CD8-positive, alpha-beta memory T cell (primary cell): Measurements from ENCODE around the gene MICAL3. TPM values are rescaled to one million over a fixed set of nuclear protein-coding genes. Genes with fewer than 3 reads are reported as not detected.
A peak's percentile ranks its signal among the peaks of the same experiment; 100 is the strongest.

Experiments used
- CTCF ChIA-PET: fragments of 350-600 bp; sonication (Branson Sonifier 250); formaldehyde crosslinking; loops from one replicate; lab custom pipeline; 2021; ENCODE audit warnings: antibody characterized with exemption; lab: Charles Lee
- POLR2A ChIA-PET: fragments of 350-600 bp; sonication (Branson Sonifier 250); formaldehyde crosslinking; loops from one replicate; lab custom pipeline; 2021; ENCODE audit warnings: antibody characterized with exemption; lab: Charles Lee
- DNase-seq, 5 donors: peaks; one replicate each; pipeline versions ENCODE4 v3.0.0 to v3.0.0-alpha.2; 2020 to 2022; ENCODE audit warnings: mixed read lengths in 1 of 5
- H3K27ac ChIP-seq: one replicate; pipeline ENCODE4 v1.7.0; 2013; ENCODE audit warnings: low read depth, mild to moderate bottlenecking, low read length, moderate library complexity
- H3K27me3 ChIP-seq: 2 replicates; pipeline ENCODE4 v1.7.0; 2013; ENCODE audit warnings: low read length, mild to moderate bottlenecking; ENCODE audit not compliant: insufficient read depth, poor library complexity, severe bottlenecking
- H3K36me3 ChIP-seq: 2 replicates; pipeline ENCODE4 v1.7.0; 2013; ENCODE audit warnings: mild to moderate bottlenecking, low read length, moderate library complexity; ENCODE audit not compliant: insufficient read depth
- H3K4me1 ChIP-seq: 2 replicates; pipeline ENCODE4 v1.7.0; 2013; ENCODE audit warnings: mild to moderate bottlenecking, low read length, moderate library complexity; ENCODE audit not compliant: insufficient read depth
- H3K4me3 ChIP-seq: 2 replicates; pipeline ENCODE4 v1.7.0; 2013; ENCODE audit warnings: mild to moderate bottlenecking, low read length
- H3K9me3 ChIP-seq: 2 replicates; pipeline ENCODE4 v1.7.0; 2013; ENCODE audit warnings: mild to moderate bottlenecking, low read length
- H3K27ac Mint-ChIP-seq, 8 donors: one replicate each; pipeline ENCODE4 v1.8.0; 2020 to 2021; ENCODE audit warnings: mixed read lengths in 8 of 8, mild to moderate bottlenecking in 6 of 8, inconsistent platforms in 3 of 8, moderate library complexity in 3 of 8
- H3K27me3 Mint-ChIP-seq, 2 donors: one replicate each; pipeline ENCODE4 v1.8.0; 2020 to 2021; ENCODE audit warnings: mixed read lengths in 2 of 2, mild to moderate bottlenecking in 1 of 2, moderate library complexity in 1 of 2
- H3K36me3 Mint-ChIP-seq, 3 donors: one replicate each; pipeline ENCODE4 v1.8.0; 2020 to 2021; ENCODE audit warnings: mixed read lengths in 3 of 3, inconsistent platforms in 1 of 3, mild to moderate bottlenecking in 1 of 3
- H3K4me1 Mint-ChIP-seq, 3 donors: one replicate each; pipeline ENCODE4 v1.8.0; 2020 to 2021; ENCODE audit warnings: mixed read lengths in 3 of 3, inconsistent platforms in 1 of 3, mild to moderate bottlenecking in 1 of 3
- H3K4me3 Mint-ChIP-seq, 7 donors: one replicate each; pipeline ENCODE4 v1.8.0; 2020 to 2021; ENCODE audit warnings: mixed read lengths in 7 of 7, mild to moderate bottlenecking in 6 of 7, moderate library complexity in 4 of 7, inconsistent platforms in 2 of 7
- H3K9me3 Mint-ChIP-seq, 5 donors: one replicate each; pipeline ENCODE4 v1.8.0; 2020 to 2022; ENCODE audit warnings: mixed read lengths in 5 of 5, mild to moderate bottlenecking in 3 of 5, moderate library complexity in 2 of 5, inconsistent platforms in 1 of 5
- polyA plus RNA-seq: library from polyadenylated mRNA; unstranded; fragments of 300-500 nt; fragmentation: Illumina TruSeq; gene quantifications from one replicate; pipeline ENCODE4 v1.2.3, GENCODE V29; 2021
- total RNA-seq, 2 experiments: library from RNA; stranded (reverse); gene quantifications; one replicate each; pipeline ENCODE4 v1.2.3, GENCODE V29; 2021

Gene MICAL3
- total and polyA plus RNA-seq, 3 experiments from 2014 or later: 1.7 to 51.9 (median 51.7) TPM

DNA sequence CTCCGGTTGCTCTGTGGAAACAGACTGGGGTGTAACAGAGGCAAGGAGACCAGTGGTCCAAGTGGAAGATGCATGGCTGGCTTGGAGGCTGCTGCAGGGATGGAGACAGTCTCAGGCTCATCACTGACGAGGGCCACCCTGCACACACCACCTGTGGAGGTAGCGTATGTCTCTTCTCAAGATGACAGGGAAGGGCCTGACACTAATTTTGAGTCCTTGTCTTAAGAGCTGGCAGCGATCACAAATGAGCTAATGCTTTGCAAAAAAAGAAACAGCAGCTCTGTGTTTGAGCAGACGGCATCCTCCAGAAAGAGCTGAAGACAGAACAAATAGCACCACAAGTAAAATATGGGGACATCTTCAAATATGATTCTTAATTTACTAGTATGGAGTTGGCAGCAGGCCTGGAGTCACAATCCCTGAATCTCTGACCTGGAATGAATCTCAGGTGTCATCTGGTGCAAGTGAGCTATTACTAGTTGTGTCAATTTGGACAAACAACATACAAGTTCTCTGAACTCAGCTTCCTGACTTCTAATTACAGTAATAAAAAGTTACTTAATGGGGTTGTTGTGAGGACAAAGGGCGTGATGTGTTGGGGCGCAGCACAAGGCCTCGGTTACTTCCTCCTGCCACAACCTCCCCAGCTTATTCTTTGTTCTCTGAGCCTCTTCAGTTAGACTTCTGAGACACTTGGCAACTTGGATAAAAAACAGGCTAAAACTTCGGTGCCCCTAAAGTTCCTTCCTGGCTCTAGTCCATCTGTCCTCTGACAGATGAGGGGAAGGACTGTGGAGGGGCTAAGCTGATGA lies 154.9 kb downstream of the MICAL3 start:
- POLR2A ChIA-PET: no interaction called here

DNA sequence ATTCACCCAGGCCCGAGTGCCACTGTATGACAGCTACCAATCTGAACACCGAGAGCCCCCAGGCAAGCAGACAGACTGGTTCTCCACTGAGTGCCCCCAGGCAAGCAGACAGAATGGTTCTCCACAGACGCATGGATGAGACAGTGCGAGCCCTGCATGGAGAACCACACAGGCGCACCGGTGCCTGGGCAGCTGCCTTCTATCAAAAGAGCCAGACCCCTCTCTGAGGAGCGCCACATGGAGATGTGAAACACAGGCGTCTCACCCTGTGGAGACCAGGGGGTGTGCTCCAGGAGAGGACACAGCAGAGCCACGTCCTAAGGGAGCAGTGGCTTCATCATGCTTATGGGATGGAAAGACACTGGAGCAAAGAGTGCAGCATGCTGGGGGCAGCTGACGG lies 155.6 kb downstream of the MICAL3 start:
- peaks cover 0 to 89% (median 7%) of the 10 kb centered on the region in 3 donors for H3K36me3 Mint-ChIP-seq
- H3K9me3 Mint-ChIP-seq: no peaks in the 10 kb centered on the region
- Histone ChIP-seq H3K27ac (no peak overlapping the region), H3K9me3 (no peaks in the 10 kb centered on the region), H3K27me3 (no peaks in the 10 kb centered on the region), H3K36me3 (no peaks in the 10 kb centered on the region), H3K4me1 (no peaks in the 10 kb centered on the region), H3K4me3 (no peak overlapping the region)
- H3K4me1 Mint-ChIP-seq: peaks cover 0 to 8% (median 2%) of the 10 kb centered on the region in 3 donors
- H3K27ac Mint-ChIP-seq: peak overlapping the region in 1 of 8 donors; percentile 70
- H3K27me3 Mint-ChIP-seq: peaks cover 0 to 3% of the 10 kb centered on the region in 2 donors
- CTCF ChIA-PET: no interaction called here
- POLR2A ChIA-PET: interaction anchor here (0.5 kb wide), 1 partner anchor 40 kb away, joined by 4 read pairs; no protein-coding TSS in a partner anchor
- DNase-seq: no peak
- no peak overlapping the region for H3K4me3 Mint-ChIP-seq

More for the DNA sequence above, 154.9 kb downstream of the MICAL3 start:
- Histone ChIP-seq H3K36me3 (no peaks in the 10 kb centered on the region), H3K4me3 (no peak overlapping the region), H3K27ac (no peak overlapping the region), H3K27me3 (no peaks in the 10 kb centered on the region), H3K9me3 (no peaks in the 10 kb centered on the region), H3K4me1 (no peaks in the 10 kb centered on the region)
- no peak overlapping the region for H3K4me3 Mint-ChIP-seq
- no peak for DNase-seq
- H3K27ac Mint-ChIP-seq: peak overlapping the region in 1 of 8 donors; percentile 70
- H3K9me3 Mint-ChIP-seq: no peaks in the 10 kb centered on the region
- peaks cover 0 to 8% (median 2%) of the 10 kb centered on the region in 3 donors for H3K4me1 Mint-ChIP-seq
- CTCF ChIA-PET: no interaction called here
- peaks cover 0 to 88% (median 5%) of the 10 kb centered on the region in 3 donors for H3K36me3 Mint-ChIP-seq
- peaks cover 0 to 3% of the 10 kb centered on the region in 2 donors for H3K27me3 Mint-ChIP-seq

DNA sequence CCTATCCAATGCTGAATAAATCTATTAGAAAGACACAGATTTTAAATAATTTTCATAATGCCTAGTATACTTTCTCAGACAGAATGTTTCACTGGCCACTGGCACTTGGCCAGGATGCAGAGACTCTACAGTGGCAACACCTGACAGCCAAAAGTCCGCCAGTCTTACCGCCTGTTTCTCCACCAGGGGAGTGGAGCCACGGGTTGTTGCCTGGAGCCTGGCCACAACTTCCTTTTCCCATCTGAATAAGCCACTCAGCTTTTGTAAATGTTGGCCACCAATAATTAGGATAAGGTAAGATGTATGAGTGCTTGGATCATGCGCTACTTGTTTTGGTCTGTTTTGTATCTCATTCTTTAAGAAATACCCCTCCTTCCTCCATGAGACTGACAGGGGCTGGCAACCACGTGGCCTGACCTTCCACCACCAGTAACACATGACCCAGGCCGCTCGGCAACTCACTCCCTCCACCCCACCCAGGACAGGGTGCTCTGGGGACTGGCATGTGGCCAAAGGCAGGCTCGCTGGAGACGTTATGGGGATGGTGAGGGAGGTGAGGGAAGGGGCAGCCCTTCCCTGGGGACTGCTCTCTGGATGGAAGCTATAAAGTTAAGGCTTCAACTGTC lies 157.1 kb downstream of the MICAL3 start:
- Mint-ChIP-seq H3K27ac (peak overlapping the region in 1 of 8 donors; percentile 42), H3K4me3 (no peak overlapping the region), H3K9me3 (no peaks in the 10 kb centered on the region), H3K36me3 (peaks cover 0 to 88% (median 5%) of the 10 kb centered on the region in 3 donors), H3K4me1 (peaks cover 0 to 8% (median 4%) of the 10 kb centered on the region in 3 donors), H3K27me3 (no peaks in the 10 kb centered on the region)
- Histone ChIP-seq H3K36me3 (no peaks in the 10 kb centered on the region), H3K9me3 (no peaks in the 10 kb centered on the region), H3K27ac (no peak overlapping the region), H3K4me1 (no peaks in the 10 kb centered on the region), H3K27me3 (no peaks in the 10 kb centered on the region), H3K4me3 (no peak overlapping the region)
- DNase-seq: no peak
- ChIA-PET POLR2A (no interaction called here), CTCF (no interaction called here)

DNA sequence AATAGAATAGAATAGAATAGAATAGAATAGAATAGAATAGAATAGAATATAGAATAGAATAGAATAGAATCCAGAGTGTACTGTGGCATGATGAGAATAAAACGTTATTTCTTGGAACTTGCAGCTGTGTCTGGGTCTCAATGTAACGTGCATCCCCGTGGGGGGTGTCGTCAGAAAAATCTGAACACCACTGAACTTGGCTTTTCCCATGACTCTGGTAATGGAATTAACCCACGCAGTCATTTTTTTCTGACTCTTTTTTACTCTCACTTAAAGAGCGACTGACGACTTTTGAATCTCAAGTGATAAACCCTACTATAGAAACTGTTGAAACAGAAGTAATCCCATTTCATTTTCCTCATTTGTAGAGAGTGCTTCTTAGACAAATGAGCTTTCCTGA lies 157.7 kb downstream of the MICAL3 start:
- Mint-ChIP-seq H3K9me3 (no peaks in the 10 kb centered on the region), H3K36me3 (peaks cover 0 to 86% (median 5%) of the 10 kb centered on the region in 3 donors), H3K4me3 (no peak overlapping the region), H3K27me3 (no peaks in the 10 kb centered on the region), H3K27ac (no peak overlapping the region), H3K4me1 (peaks cover 0 to 8% (median 4%) of the 10 kb centered on the region in 3 donors)
- no peak overlapping the region for H3K27ac ChIP-seq
- no peak overlapping the region for H3K4me3 ChIP-seq
- no peak for DNase-seq
- H3K9me3 ChIP-seq: no peaks in the 10 kb centered on the region
- POLR2A ChIA-PET: no interaction called here
- H3K4me1 ChIP-seq: no peaks in the 10 kb centered on the region
- no peaks in the 10 kb centered on the region for H3K27me3 ChIP-seq
- H3K36me3 ChIP-seq: no peaks in the 10 kb centered on the region
- CTCF ChIA-PET: no interaction called here

GRCh38 chr22:17866127-17866526 lies 158.2 kb downstream of the MICAL3 start:
- DNase-seq: no peak
- H3K4me3 ChIP-seq: no peak overlapping the region
- Mint-ChIP-seq H3K27ac (no peak overlapping the region), H3K4me3 (no peak overlapping the region), H3K4me1 (peaks cover 0 to 8% (median 4%) of the 10 kb centered on the region in 3 donors), H3K27me3 (no peaks in the 10 kb centered on the region), H3K36me3 (peaks cover 0 to 84% (median 4%) of the 10 kb centered on the region in 3 donors), H3K9me3 (no peaks in the 10 kb centered on the region)
- POLR2A ChIA-PET: no interaction called here
- no peaks in the 10 kb centered on the region for H3K27me3 ChIP-seq
- no peaks in the 10 kb centered on the region for H3K9me3 ChIP-seq
- H3K4me1 ChIP-seq: no peaks in the 10 kb centered on the region
- no peaks in the 10 kb centered on the region for H3K36me3 ChIP-seq
- CTCF ChIA-PET: no interaction called here
- H3K27ac ChIP-seq: no peak overlapping the region

DNA sequence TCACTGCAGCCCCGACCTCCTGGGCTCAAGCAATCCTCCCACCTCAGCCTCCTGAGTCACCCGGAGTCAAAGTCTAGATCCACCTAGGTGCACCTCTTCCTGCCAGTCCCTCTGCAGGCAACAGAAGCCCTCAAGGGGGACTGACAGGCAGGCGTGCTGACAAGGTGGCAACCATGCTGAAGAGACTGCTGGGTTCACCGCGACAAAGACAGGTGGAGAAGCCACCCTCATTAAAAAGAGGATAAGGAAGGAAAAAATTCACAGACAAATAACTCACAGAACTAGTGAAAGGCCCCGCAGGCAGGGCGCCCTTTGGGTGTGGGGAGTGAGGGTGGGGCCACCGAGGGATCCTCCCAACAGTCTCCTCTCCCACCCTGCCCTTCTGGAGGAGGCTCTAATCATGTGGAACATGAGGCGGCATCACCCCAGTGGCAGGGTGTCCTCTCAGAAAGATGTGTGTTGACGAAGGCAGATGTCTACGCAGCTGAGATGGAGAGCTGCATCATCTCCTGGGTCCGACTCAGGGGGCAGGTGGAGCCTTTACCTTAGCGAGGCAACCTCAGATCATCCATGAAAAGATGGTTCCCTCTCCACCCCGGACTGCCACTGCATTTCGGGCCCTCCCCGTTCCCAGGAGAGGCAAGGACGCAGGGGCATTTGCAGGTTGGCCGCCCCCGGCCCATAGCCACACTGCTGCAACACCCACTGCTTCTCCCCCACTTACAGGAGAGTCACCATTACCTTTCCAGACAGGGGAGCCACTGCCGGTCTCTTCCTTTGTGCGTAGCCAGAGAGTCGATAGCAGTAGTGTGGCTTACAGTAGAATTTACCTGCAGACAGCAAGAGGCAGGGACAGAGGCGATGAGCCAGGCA lies 158.9 kb downstream of the MICAL3 start:
- no peaks in the 10 kb centered on the region for H3K27me3 ChIP-seq
- Mint-ChIP-seq H3K4me1 (peaks cover 0 to 8% (median 4%) of the 10 kb centered on the region in 3 donors), H3K9me3 (no peaks in the 10 kb centered on the region), H3K4me3 (no peak overlapping the region), H3K36me3 (peaks cover 0 to 81% (median 4%) of the 10 kb centered on the region in 3 donors), H3K27me3 (no peaks in the 10 kb centered on the region), H3K27ac (peak overlapping the region in 1 of 8 donors; percentile 80)
- ChIA-PET POLR2A (no interaction called here), CTCF (no interaction called here)
- H3K27ac ChIP-seq: no peak overlapping the region
- no peaks in the 10 kb centered on the region for H3K9me3 ChIP-seq
- H3K4me3 ChIP-seq: no peak overlapping the region
- no peaks in the 10 kb centered on the region for H3K4me1 ChIP-seq
- DNase-seq: no peak
- no peaks in the 10 kb centered on the region for H3K36me3 ChIP-seq

DNA sequence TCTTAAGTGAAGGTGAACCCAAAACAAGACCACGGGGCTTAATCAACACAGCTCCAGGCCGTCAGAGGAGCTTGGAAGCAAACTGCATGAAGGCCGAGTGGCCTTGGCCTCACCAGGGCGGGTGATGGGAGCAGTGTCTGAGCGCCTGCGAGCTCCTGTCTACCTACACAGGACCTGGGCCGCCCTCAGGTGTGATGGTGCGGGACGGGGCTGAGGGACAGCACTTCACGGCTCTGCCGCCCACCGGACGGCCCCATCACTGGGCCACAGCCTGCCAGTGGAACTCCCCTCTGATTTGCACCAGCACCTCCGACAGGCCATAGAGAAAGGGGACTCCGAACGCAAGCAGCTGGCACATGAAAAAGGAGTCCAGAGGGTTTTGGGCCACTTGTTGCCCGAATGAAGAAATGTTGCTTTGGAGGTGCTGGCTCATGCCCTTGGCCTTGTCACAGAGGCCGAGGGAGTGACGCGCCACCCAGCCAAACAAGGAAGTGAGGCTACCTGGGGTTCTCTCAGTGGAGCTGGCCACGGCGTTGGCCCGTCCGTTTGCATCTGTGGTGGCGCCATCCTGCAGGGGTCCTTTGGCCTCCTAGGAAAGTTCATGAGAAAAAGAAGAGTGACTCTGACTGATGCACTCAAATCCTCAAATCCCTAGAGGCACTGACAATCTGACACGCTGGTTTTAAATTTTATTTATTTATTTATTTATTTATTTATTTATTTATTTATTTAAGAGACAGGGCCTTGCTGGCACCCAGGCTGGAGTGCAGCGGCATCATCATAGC lies 159.8 kb downstream of the MICAL3 start:
- H3K4me1 Mint-ChIP-seq: peaks cover 0 to 8% (median 4%) of the 10 kb centered on the region in 3 donors
- no peak overlapping the region for H3K4me3 Mint-ChIP-seq
- Histone ChIP-seq H3K27me3 (no peaks in the 10 kb centered on the region), H3K4me3 (no peak overlapping the region), H3K9me3 (no peaks in the 10 kb centered on the region), H3K36me3 (no peaks in the 10 kb centered on the region), H3K4me1 (no peaks in the 10 kb centered on the region), H3K27ac (no peak overlapping the region)
- peak overlapping the region in 1 of 8 donors; percentile 80 for H3K27ac Mint-ChIP-seq
- no peak for DNase-seq
- ChIA-PET POLR2A (interaction anchor here (0.5 kb wide), 1 partner anchor 161 kb away, joined by 3 read pairs; no protein-coding TSS in a partner anchor), CTCF (interaction anchor here (0.6 to 1.0 kb wide), 2 partner anchors 14 to 25 kb away, joined by 3 read pairs; no protein-coding TSS in a partner anchor)
- no peaks in the 10 kb centered on the region for H3K9me3 Mint-ChIP-seq
- no peaks in the 10 kb centered on the region for H3K27me3 Mint-ChIP-seq
- H3K36me3 Mint-ChIP-seq: peaks cover 0 to 78% (median 4%) of the 10 kb centered on the region in 3 donors
